Measurements from ENCODE around the gene GPRIN1. TPM values are rescaled to one million over a fixed set of nuclear protein-coding genes. Genes with fewer than 3 reads are reported as not detected.
A peak's percentile ranks its signal among the peaks of the same experiment; 100 is the strongest.

Gene GPRIN1
- 1.1 TPM for total RNA-seq

GRCh38 chr5:176609724-176610434 is at the start of gene GPRIN1:
Gene GPRIN1, minus strand, starts transcription at chr5:176610156. Its CDS starts 10,322 bp downstream, at chr5:176599834.
- DNase-seq (ENCODE audit: low spot score), result no peak

- DNase-seq (ENCODE audit: low spot score), result no peak
These were observed 49.5 kb upstream of the GPRIN1 start for GRCh38 chr5:176659512-176659839.

- DNase-seq (ENCODE audit: low spot score), result no peak
These were observed 49.0 kb upstream of the GPRIN1 start for GRCh38 chr5:176658817-176659511.

- DNase-seq (ENCODE audit: low spot score), result peak; percentile 60
These were observed 48.1 kb upstream of the GPRIN1 start for GRCh38 chr5:176658007-176658599.

DNA sequence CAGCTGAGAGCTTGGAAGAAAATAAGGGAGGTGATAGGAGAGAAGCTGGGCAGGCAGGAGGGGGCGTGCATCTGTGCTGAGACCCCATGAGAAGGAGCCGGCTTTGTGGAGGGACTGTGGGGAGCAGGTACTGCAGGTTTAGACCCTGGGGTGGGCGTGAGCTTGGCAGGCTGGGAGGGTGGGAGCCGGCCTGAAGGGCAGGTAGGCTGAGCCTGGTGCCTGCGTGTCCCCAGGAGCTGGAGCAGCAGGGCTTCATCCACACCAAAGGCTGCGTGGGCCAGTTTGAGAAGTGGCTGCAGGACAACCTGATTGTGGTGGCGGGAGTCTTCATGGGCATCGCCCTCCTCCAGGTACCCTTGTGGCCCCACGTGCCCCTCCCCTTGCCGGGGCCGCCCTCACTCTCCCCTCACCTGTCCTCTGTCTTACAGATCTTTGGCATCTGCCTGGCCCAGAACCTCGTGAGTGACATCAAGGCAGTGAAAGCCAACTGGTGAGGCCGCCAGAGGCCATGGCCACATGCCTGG is 46.6 kb upstream of the GPRIN1 start:
- no peak for DNase-seq (ENCODE audit: low spot score)

- no peak for DNase-seq (ENCODE audit: low spot score)
These were observed 44.9 kb upstream of the GPRIN1 start for GRCh38 chr5:176654856-176655255.

DNA sequence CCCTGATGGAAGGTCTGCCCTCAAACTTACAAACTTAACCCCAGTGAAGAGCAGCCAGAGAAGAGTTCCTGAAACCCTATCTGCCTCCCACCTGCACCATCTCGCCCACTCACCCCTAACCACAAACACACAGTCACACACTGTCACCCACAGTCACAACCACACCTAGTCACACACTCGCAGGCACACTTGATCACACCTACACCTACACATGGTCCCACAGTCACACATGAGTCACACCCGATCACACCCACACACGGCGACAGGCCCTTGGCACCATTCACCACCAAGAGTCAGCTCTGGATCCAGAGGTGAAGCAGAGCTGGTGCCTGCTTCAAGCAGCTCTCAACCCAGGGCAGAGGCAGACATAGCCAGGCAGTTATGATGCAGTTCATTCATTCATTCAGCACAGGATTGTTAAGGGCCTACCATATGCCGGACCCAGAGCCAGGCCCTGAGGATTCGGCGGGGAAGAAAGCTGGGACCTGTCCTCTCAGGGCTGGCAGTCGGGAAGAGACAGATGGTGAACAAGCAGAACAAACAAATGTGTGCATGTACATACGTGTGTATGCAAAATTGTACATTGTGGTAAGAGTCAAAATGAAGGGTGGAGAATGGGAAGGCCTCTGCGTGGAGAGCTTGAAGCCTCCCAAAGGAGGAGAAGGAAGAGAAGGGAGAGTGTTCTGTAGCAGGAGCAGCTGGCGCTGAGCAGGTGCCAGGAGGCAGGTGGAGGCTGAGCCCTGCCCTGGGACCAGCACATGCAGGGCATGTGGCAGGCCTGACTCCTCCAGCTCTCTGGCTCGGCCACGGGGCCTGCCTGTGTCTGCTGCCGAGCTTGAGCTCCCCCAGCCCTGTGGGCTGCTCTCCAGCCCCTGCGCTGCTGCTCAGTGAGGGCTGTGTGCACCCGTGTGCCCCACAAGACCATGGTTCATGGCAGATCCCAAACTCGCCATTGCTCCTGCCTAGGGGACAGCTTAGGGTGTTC is 43.7 kb upstream of the GPRIN1 start:
- DNase-seq (ENCODE audit: low spot score), result no peak

DNA sequence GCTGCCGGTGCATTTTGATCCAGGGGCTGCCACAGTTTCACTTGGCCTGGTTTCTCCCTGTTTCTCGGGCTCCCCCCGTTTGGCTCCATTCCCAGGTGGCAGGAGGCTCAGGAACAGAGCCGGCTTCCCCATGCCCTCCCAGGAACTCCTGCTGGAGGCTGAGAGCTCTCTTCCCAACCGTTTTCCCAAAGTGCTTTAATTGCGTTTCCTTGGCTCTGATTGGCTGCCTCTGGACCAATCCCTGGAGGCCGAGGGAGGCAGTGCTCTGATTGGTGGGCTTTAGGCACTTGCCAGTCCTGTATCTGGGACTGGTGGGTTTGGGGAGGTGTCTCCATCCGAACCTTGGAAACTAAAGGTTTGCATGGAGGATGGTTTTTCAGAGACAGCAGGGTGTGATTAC is 42.2 kb upstream of the GPRIN1 start:
- DNase-seq (ENCODE audit: low spot score), result no peak

GRCh38 chr5:176651472-176651980 is 41.6 kb upstream of the GPRIN1 start:
- no peak for DNase-seq (ENCODE audit: low spot score)

DNA sequence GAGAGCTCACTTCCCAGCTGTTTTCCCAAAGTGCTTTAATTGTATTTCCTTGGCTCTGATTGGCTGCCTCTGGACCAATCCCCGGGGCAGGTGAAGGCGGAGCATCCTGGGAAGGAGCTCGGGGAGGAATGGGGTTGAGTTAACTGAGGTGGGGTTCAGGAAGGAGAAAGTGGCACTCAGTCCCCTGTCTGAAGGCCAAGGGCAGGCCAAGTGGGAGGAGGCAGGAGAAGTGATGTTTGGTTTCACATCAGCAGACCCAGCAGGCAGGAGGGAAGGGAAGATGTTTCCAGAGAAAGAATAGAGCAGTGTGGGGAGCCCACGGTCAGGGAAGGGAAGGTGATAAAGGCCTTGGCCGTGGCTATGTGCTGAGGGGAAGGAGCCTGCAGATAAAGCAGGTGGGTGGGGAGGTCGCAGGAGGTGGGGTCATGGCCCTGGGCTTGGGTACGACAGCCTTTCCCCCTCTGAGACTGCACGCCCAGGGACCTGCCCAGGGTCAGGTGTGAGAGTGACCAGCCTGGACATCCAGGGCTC is 40.5 kb upstream of the GPRIN1 start:
- no peak for DNase-seq (ENCODE audit: low spot score)

- DNase-seq (ENCODE audit: low spot score), result no peak
These were observed 38.7 kb upstream of the GPRIN1 start for GRCh38 chr5:176648474-176649194.

DNA sequence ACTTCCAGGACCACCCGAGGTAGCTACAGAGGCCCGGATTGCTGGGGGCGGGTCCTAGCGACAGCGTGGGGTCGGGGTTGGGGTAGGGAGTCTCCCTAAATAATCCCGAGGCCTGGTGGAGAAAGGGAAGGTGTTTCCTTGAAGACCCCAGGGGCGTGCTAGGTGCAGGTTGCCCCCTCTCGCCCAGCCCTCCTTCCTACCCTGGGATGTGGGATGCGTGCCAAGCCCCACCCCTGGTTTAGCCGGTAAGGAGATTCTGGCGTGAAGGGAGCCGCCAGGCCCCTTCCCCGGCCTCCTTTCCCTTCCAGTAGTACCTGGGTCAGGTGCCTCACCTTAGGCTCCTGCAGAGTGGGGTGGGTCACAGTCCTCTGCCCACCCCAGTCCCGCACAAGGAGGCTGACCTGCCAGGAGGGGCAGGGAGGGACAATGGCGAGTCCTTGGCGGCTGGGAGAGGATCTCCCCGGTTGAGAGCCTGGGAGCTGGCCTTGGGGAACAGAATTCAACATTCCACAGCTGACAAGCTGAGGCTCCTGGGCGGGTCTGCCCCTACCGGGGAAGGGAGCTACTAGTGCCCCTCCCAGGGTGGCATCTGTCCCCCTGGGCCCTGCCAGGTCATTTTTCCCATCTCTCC is 38.0 kb upstream of the GPRIN1 start:
- peak; percentile 33 for DNase-seq (ENCODE audit: low spot score)

DNA sequence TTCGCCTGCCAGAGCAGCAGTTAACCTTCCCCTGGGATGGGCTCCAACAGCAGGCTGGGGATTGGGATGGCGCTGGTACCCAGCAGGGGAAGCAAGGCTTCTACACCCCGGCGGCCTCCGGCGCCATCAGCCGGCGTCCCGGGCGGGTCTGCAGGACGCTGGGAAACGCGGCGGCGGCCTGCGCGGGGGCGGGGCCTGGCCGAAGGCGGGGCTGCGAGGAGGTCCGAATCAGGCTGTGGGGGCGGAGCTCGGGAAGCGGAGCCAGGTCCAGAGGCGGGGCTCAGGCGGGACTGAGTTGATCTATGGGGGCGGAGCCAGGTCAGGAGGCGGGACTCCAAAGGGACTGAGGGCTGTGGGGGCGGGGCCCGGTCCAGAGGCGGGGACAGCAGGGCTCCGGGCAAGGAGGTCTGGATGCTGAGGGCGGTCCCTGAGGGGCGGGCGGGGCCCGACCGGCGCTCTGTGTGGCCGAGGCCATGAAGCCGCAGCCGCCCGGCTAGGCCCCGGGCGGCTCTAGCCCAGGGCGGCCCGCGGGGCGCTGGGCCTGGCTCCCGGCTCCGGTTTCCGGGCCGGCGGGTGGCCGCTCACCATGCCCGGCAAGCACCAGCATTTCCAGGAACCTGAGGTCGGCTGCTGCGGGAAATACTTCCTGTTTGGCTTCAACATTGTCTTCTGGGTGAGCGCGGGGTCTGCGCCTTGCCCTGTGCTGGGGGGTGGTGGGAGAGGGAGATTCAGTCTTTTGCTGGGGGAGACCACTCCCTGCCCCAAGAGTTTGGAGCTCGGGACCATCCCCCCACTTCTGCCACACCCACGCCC is 37.3 kb upstream of the GPRIN1 start, which contains the start of gene TSPAN17:
Gene TSPAN17 (plus strand): TSS at position 455 of the 813 bp plus-strand sequence. CDS start 132 bp downstream, at position 587.
- DNase-seq (ENCODE audit: low spot score), result peak; percentile 100

DNA sequence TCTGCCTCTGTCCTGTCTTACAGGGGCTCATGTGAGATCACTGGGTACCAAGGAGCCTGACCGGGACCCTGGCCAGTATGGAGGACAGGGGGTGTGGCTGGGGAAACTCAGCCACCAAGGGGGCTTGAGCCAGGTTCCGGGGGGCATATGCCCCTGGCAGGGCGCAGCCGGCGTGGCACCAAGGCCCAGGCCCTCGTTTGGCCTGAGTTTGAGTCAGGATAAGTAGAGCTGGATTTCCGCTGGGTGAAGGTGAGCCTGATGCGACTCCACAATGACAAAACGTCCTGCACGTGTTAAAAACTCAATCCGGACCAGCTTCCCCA is 36.7 kb upstream of the GPRIN1 start:
- no peak for DNase-seq (ENCODE audit: low spot score)

GRCh38 chr5:176646049-176646706 is 36.2 kb upstream of the GPRIN1 start:
- no peak for DNase-seq (ENCODE audit: low spot score)

GRCh38 chr5:176644878-176645670 is 35.1 kb upstream of the GPRIN1 start:
- DNase-seq (ENCODE audit: low spot score), result no peak

GRCh38 chr5:176644294-176644693 is 34.3 kb upstream of the GPRIN1 start:
- no peak for DNase-seq (ENCODE audit: low spot score)
